MM.1S (cell line): ENCODE data around the gene FAP.
A peak's percentile ranks its signal among the peaks of the same experiment; 100 is the strongest.

Experiments used
- DNase-seq: peaks from one replicate; pipeline ENCODE4 v3.0.0-alpha.2; 2015
- H2AFZ ChIP-seq: fragments of 300-600 bp; sonication (generic); 2 replicates; pipeline ENCODE4 v1.6.0; 2016; ENCODE audit warnings: antibody characterized with exemption, low read length
- H3F3A ChIP-seq: fragments of 300-600 bp; sonication (generic); 2 replicates; pipeline ENCODE4 v1.6.1; 2016; ENCODE audit warnings: mild to moderate bottlenecking, antibody characterized with exemption, low read length, moderate library complexity, mixed read lengths; ENCODE audit not compliant: insufficient read depth
- H3K27ac ChIP-seq: fragments of 300-600 bp; sonication (generic); 2 replicates; pipeline ENCODE4 v1.5.1; 2016; ENCODE audit warnings: mild to moderate bottlenecking, low read length
- H3K27me3 ChIP-seq: fragments of 300-600 bp; sonication (generic); replicated peaks from 2 replicates; pipeline ENCODE4 v1.6.0; 2016; ENCODE audit warnings: low read length; ENCODE audit not compliant: insufficient read depth
- H3K36me3 ChIP-seq: fragments of 300-600 bp; sonication (generic); replicated peaks from 2 replicates; pipeline ENCODE4 v1.6.1; 2016; ENCODE audit warnings: mild to moderate bottlenecking, low read length, mixed read lengths; ENCODE audit not compliant: insufficient read depth
- H3K4me1 ChIP-seq: fragments of 300-600 bp; sonication (generic); 2 replicates; pipeline ENCODE4 v1.6.1; 2016; ENCODE audit warnings: low read length, mixed read lengths
- H3K4me2 ChIP-seq: fragments of 300-600 bp; sonication (generic); 2 replicates; pipeline ENCODE4 v1.6.0; 2016; ENCODE audit warnings: low read depth, low read length
- H3K4me3 ChIP-seq: fragments of 300-600 bp; sonication (generic); 2 replicates; pipeline ENCODE4 v1.5.1; 2016; ENCODE audit warnings: low read length, mixed read lengths
- H3K79me2 ChIP-seq: fragments of 300-600 bp; sonication (generic); 2 replicates; pipeline ENCODE4 v1.6.1; 2016; ENCODE audit warnings: mixed run types, low read length, mixed read lengths
- H3K9ac ChIP-seq: fragments of 300-600 bp; sonication (generic); 2 replicates; pipeline ENCODE4 v1.6.1; 2016; ENCODE audit warnings: low read length, mixed read lengths
- H3K9me2 ChIP-seq: fragments of 300-600 bp; sonication (generic); replicated peaks from 2 replicates; pipeline ENCODE4 v1.6.1; 2016; ENCODE audit warnings: mild to moderate bottlenecking, low read length, mixed read lengths; ENCODE audit not compliant: insufficient read depth
- H3K9me3 ChIP-seq: fragments of 300-600 bp; sonication (generic); replicated peaks from 2 replicates; pipeline ENCODE4 v1.6.1; 2016; ENCODE audit warnings: mild to moderate bottlenecking, low read length, mixed read lengths; ENCODE audit not compliant: insufficient read depth
- H4K20me1 ChIP-seq: fragments of 300-600 bp; sonication (generic); 2 replicates; pipeline ENCODE4 v1.6.1; 2016; ENCODE audit warnings: mild to moderate bottlenecking, low read length, moderate library complexity, mixed read lengths; ENCODE audit not compliant: insufficient read depth
- EZH2 ChIP-seq: fragments of 300-600 bp; sonication (generic); optimal IDR thresholded peaks from 2 replicates; pipeline ENCODE3; 2017; ENCODE audit warnings: low read depth, mild to moderate bottlenecking, antibody characterized with exemption, low read length, mixed read lengths
- EZH2phosphoT487 ChIP-seq: fragments of 300-600 bp; sonication (generic); IDR thresholded peaks from 2 replicates; pipeline ENCODE4 v1.6.1; 2018; ENCODE audit warnings: antibody characterized with exemption, low read length
- TF ChIP-seq, protein P1 (sequence below): fragments of 300-600 bp; sonication (generic); IDR thresholded peaks from 2 replicates; pipeline ENCODE4 v1.5.1; 2016; ENCODE audit warnings: antibody characterized with exemption, low read length, mixed read lengths

Gene FAP

GRCh38 chr2:162123806-162124758, 119.2 kb downstream of the FAP start:
- TF ChIP-seq EZH2phosphoT487, result no peak
- TF ChIP-seq, protein P1, sequence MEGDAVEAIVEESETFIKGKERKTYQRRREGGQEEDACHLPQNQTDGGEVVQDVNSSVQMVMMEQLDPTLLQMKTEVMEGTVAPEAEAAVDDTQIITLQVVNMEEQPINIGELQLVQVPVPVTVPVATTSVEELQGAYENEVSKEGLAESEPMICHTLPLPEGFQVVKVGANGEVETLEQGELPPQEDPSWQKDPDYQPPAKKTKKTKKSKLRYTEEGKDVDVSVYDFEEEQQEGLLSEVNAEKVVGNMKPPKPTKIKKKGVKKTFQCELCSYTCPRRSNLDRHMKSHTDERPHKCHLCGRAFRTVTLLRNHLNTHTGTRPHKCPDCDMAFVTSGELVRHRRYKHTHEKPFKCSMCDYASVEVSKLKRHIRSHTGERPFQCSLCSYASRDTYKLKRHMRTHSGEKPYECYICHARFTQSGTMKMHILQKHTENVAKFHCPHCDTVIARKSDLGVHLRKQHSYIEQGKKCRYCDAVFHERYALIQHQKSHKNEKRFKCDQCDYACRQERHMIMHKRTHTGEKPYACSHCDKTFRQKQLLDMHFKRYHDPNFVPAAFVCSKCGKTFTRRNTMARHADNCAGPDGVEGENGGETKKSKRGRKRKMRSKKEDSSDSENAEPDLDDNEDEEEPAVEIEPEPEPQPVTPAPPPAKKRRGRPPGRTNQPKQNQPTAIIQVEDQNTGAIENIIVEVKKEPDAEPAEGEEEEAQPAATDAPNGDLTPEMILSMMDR, result peak; percentile 75
- no peak for TF ChIP-seq EZH2
- Histone ChIP-seq H3K27me3 (no peaks in the 10 kb centered on the region), H3K27ac (no peak overlapping the region), H3K36me3 (no peaks in the 10 kb centered on the region), H3K9me2 (no peaks in the 10 kb centered on the region), H3K4me3 (no peak overlapping the region), H3K9ac (no peak overlapping the region), H3K79me2 (no peaks in the 10 kb centered on the region), H3K4me1 (peaks cover 12% of the 10 kb centered on the region), H4K20me1 (no peaks in the 10 kb centered on the region), H3K9me3 (no peaks in the 10 kb centered on the region), H3F3A (no peaks in the 10 kb centered on the region), H3K4me2 (no peak overlapping the region), H2AFZ (no peak overlapping the region)
- peak; percentile 73 for DNase-seq
